ENCODE results near the gene PSMG2. TPM values are rescaled to one million over a fixed set of nuclear protein-coding genes. Genes with fewer than 3 reads are reported as not detected.

Gene PSMG2
- total RNA-seq, 1 donor from 2014 or later = 64.2 TPM

DNA sequence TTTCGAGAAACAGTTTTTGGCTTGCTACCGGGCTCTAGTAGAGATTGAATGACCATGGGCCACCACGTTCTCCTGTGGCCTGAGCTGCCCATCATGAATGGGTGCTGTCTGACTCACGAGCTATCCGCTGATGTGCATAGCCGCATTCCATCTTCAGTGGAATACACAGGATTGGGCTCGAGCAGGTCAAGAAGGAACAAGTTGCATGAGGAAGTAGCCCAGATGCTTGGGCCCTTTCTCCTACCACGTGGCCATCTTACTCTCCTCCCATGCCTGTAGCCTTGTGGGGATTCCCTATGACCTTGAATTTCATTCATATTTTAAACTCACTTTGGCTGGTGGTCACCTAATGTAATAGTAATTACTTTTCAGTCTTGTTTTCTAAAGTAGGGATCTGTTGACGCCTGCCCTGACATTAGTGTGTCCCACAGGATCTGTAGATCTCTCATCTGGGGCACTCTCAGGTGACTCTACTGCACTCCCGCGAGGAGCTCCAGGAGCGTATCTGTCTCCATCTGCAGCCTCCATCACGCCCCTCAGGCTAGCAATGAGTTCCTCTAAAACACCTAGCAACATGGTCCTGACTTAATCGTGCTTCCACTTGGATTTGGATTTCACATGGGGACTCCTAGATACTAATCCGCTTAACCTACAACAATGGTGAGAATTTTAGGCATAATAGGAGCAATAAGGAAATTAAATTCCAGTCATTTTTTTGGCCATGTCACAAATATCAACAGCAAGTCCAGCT is 67.8 kb downstream of the PSMG2 start:
- Histone ChIP-seq H3K4me1 (ENCODE audit: control insufficient read depth in 3 of 3, insufficient read depth in 3 of 3, low read length in 3 of 3) (no peaks in the 10 kb centered on the region), H3K27ac (ENCODE audit: low read depth, low read length) (no peak overlapping the region), H3K4me3 (ENCODE audit: low read length in 3 of 3) (no peak overlapping the region), H3K36me3 (ENCODE audit: control insufficient read depth in 3 of 3, insufficient read depth in 3 of 3, low read length in 3 of 3) (no peaks in the 10 kb centered on the region), H3K9ac (ENCODE audit: low read depth in 1 of 3, low read length in 3 of 3) (no peak overlapping the region), H3K27me3 (ENCODE audit: control insufficient read depth in 3 of 3, insufficient read depth in 3 of 3, low read length in 3 of 3) (peaks cover 0 to 7% (median 0%) of the 10 kb centered on the region in 3 donors), H3K9me3 (ENCODE audit: control insufficient read depth in 3 of 3, low read length in 3 of 3) (no peaks in the 10 kb centered on the region)

DNA sequence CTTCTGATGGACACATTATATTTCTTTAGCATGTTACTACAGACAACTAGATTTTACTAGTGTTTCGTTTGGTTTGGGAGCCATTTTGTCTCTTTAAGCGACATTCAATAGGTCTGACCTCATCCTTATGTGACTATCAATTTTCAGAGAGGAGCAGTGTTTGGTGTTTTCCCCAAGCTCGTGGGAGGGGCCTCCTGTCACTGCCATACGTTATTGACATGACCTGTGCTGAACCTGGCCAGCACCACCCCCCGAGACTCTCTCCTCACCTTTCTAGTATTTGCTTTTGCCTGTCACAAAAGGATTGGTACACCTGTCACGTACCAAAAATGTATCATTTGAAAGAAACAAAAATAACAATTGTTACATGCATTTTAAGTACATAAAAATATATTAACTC is 69.3 kb downstream of the PSMG2 start:
- no peak overlapping the region for H3K4me3 ChIP-seq (ENCODE audit: low read length in 3 of 3)
- H3K9ac ChIP-seq (ENCODE audit: low read depth in 1 of 3, low read length in 3 of 3) = no peak overlapping the region
- H3K27ac ChIP-seq (ENCODE audit: low read depth, low read length) = no peak overlapping the region
- peaks cover 0 to 7% (median 0%) of the 10 kb centered on the region in 3 donors for H3K27me3 ChIP-seq (ENCODE audit: control insufficient read depth in 3 of 3, insufficient read depth in 3 of 3, low read length in 3 of 3)
- no peaks in the 10 kb centered on the region for H3K36me3 ChIP-seq (ENCODE audit: control insufficient read depth in 3 of 3, insufficient read depth in 3 of 3, low read length in 3 of 3)
- H3K4me1 ChIP-seq (ENCODE audit: control insufficient read depth in 3 of 3, insufficient read depth in 3 of 3, low read length in 3 of 3) = no peaks in the 10 kb centered on the region
- H3K9me3 ChIP-seq (ENCODE audit: control insufficient read depth in 3 of 3, low read length in 3 of 3) = no peaks in the 10 kb centered on the region

DNA sequence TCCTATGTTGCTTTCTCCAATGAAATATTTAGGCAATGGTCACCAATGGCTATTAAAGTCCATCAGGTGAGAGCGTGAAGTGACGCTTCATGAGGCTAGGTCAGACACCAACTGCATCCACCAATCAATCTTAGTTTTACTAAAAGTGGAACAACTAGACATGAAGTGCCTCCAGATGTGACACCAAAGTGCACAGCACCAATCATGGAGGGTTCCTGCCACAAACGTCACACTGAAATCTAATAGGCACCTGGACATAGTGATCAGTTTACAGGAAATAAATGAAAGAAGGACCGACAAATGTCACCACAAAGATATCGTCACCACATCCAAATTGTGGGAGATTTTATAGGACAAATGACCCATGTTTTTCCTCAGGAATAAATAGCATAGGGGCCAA is 70.5 kb downstream of the PSMG2 start:
- Histone ChIP-seq H3K27me3 (ENCODE audit: control insufficient read depth in 3 of 3, insufficient read depth in 3 of 3, low read length in 3 of 3) (peaks cover 0 to 3% (median 0%) of the 10 kb centered on the region in 3 donors), H3K4me1 (ENCODE audit: control insufficient read depth in 3 of 3, insufficient read depth in 3 of 3, low read length in 3 of 3) (no peaks in the 10 kb centered on the region), H3K36me3 (ENCODE audit: control insufficient read depth in 3 of 3, insufficient read depth in 3 of 3, low read length in 3 of 3) (no peaks in the 10 kb centered on the region), H3K27ac (ENCODE audit: low read depth, low read length) (no peak overlapping the region), H3K9me3 (ENCODE audit: control insufficient read depth in 3 of 3, low read length in 3 of 3) (peaks cover 0 to 2% (median 0%) of the 10 kb centered on the region in 3 donors), H3K4me3 (ENCODE audit: low read length in 3 of 3) (no peak overlapping the region), H3K9ac (ENCODE audit: low read depth in 1 of 3, low read length in 3 of 3) (no peak overlapping the region)

DNA sequence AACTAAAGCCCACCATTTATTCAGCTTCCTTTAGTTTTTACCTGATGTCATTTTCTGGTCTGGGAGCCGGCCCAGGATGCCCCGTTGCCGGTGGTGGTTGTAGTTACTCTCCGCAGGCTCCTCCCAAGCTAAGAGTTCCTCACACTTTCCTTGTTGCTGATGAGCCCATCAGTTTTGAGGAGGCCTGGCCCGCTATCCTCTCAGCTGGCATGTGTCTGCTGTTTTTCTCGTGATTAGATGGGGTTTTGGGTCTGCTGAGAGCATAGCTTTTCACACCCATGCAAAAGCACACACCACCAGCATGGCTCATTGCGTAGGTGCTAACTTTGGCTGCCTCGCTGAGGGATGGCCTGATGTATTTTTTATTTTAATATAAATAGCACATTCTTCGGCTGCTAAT is 72.1 kb downstream of the PSMG2 start:
- no peak overlapping the region for H3K27ac ChIP-seq (ENCODE audit: low read depth, low read length)
- no peaks in the 10 kb centered on the region for H3K36me3 ChIP-seq (ENCODE audit: control insufficient read depth in 3 of 3, insufficient read depth in 3 of 3, low read length in 3 of 3)
- H3K4me1 ChIP-seq (ENCODE audit: control insufficient read depth in 3 of 3, insufficient read depth in 3 of 3, low read length in 3 of 3) = no peaks in the 10 kb centered on the region
- H3K9me3 ChIP-seq (ENCODE audit: control insufficient read depth in 3 of 3, low read length in 3 of 3) = peaks cover 0 to 4% (median 0%) of the 10 kb centered on the region in 3 donors
- no peak overlapping the region for H3K4me3 ChIP-seq (ENCODE audit: low read length in 3 of 3)
- H3K27me3 ChIP-seq (ENCODE audit: control insufficient read depth in 3 of 3, insufficient read depth in 3 of 3, low read length in 3 of 3) = no peaks in the 10 kb centered on the region
- no peak overlapping the region for H3K9ac ChIP-seq (ENCODE audit: low read depth in 1 of 3, low read length in 3 of 3)

Small RNA genes lying within 50 kb of the gene (small RNA-seq; reads per million reads assigned to genes)
- not detected for gene RF00019

Other genes starting within 250 kb of the PSMG2 start
- gene SPIRE1, start 44.9 kb upstream of the PSMG2 start, total RNA-seq = 15.1 TPM
- gene CEP76, start 319 bp upstream of the PSMG2 start, total RNA-seq = 8.4 TPM
- gene PTPN2, start 181.2 kb downstream of the PSMG2 start, total RNA-seq = 17.2 TPM
- gene SEH1L, start 245.0 kb downstream of the PSMG2 start, total RNA-seq = 18.8 TPM

All from skeletal muscle tissue (tissue), 5 donors.